CD4-positive, alpha-beta T cell treated with Interleukin-21 for 1 hour (primary cell): ENCODE measurements around the gene SPEM2.
A peak's percentile ranks its signal among the peaks of the same experiment; 100 is the strongest.

ENCODE experiments used
- DNase-seq: peaks from one replicate; pipeline ENCODE4 v3.0.0-alpha.2; 2020

Gene SPEM2

GRCh38 chr17:7403977-7404736 lies 21.3 kb upstream of the SPEM2 start, which contains the start of gene TMEM256:
TMEM256 (minus strand) TSS chr17:7404097; CDS start chr17:7404084, 13 bp downstream.
- DNase-seq = peak; percentile 98

GRCh38 chr17:7404737-7405349 lies 20.6 kb upstream of the SPEM2 start:
- DNase-seq = peak; percentile 82

GRCh38 chr17:7405350-7406234 lies 19.8 kb upstream of the SPEM2 start:
- no peak for DNase-seq

GRCh38 chr17:7406235-7406825 lies 19.1 kb upstream of the SPEM2 start:
- DNase-seq = no peak

DNA sequence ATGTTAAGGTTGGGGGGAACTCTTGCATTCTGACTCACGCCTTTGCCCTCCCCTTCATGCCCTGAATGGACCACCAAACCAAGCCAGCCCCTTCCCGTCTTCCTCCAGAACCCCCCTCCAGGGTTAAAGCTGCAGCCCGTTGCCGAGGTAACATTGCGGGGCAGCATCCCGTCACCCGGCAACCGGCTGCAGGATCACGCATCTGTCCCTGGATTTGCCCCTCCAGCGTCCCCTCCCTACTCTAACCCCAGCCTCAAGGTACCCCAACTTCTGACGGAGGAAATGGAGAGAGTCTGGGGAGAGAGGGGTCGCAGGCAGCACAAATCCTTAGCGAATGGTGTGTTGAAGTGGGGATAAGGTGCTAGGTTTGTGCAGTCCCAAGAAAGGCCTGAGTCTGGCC lies 18.3 kb upstream of the SPEM2 start:
- DNase-seq = no peak

DNA sequence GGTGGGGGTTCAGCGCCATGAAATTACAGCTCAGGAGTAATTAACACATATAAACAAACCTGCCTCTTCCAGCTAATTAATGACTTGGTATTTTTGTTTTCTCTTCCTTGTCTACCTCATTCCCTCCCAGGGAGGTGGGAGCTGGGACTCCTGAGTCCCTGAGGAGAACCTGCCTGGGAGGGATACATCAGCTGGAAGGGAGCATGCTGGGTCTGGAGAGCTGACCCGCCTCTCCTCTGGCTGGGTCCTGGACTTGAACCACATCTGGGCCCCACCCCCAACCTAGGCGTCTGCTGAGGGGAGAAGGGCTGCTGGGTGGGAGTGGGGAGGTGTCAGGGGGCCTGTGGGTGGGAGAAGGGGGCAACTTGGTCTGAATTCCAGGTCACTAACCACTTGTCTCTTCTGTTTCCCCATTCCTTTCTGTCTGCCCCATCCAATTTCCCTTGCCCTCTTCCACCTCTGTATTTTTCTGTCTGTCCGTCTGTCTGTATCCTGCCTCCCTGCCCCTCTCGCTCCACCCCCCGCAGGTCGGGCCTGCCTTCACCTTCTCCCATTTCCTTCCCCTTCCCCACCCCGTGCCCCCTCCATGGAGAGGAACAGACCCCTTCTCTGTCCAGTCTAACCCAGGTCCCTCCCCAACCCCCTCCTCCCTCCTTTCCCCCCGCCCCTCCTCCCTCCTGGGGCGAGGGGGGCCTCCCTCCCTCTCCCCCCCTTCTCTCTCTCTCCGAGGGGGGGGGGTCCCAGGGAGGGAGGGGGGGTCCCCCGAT lies 17.7 kb upstream of the SPEM2 start, which contains the start of gene NLGN2:
TSS of gene NLGN2 (plus strand) at position 361 of the 767 bp plus-strand sequence. CDS start 411 bp downstream, outside the sequence.
- DNase-seq = no peak

GRCh38 chr17:7408252-7408727 lies 17.1 kb upstream of the SPEM2 start:
- peak; percentile 49 for DNase-seq

DNA sequence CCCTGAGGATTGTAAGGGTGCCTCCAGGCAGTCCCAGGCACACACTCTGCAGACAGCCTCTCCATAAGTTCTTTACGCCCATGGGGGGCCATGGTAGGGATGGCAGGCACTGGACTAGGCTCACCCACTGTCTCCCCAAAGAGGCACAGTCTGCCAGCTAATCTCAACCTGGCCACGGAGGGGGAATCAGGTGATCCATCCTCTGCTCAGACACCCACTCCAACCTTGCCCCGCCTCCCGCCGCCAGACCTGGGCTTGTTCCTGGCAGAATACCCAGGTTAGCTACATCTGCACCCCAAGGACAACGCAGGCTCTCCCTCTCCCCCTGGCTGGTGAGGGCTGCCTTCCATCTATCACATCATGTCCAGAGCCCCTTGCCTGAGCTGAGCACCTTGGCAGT lies 16.6 kb upstream of the SPEM2 start:
- no peak for DNase-seq

GRCh38 chr17:7409716-7410115 lies 15.7 kb upstream of the SPEM2 start:
- DNase-seq = no peak

GRCh38 chr17:7410634-7411426 lies 14.6 kb upstream of the SPEM2 start:
- DNase-seq = no peak

DNA sequence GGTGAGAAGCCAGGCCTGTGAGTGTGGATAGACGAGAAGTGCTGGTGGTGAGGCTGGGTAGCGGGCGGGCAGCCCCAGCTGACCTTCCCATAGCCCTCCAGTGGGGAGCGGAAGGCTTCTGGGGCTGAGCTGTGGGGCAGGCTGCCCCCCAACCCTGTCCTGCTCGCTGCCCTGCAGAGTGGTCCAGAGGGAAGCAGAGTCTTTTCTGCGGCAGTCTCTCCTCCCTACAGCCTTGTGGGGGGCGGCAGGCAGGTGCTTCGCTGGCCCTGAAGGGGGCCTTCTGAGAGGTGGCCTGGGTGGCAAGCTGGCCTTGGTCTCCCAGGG lies 14.0 kb upstream of the SPEM2 start:
- no peak for DNase-seq

DNA sequence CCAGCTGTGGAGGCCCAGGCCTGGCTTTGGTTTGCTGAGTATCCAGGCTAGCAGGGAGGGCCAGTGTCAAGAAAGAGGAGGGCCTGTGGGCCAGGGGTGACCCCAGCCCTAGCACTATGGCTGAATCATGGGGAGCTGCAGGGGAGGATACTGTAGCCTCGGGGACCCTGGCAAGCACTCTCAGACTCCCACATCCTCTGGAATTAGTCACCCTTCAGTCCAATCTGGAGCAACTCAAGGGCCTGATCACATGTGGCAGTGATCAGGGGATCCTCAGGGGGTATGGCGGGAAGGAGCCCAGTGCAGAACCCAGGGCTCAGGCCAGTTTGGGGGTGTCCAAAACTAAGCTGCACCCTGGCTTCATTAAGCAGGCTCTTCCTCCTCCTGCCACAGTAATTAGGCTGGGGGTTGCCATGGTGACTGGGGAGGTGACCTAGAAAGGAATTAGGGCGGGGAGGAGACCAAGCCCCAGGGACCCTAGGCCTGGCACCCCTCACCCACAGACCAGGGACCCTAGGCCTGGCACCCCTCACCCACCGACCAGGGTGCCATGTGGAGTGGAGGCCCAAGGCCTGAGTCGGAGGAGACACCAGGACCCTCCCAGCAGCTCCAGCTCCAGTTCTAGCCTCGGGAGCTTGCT lies 11.9 kb upstream of the SPEM2 start:
- DNase-seq = no peak

DNA sequence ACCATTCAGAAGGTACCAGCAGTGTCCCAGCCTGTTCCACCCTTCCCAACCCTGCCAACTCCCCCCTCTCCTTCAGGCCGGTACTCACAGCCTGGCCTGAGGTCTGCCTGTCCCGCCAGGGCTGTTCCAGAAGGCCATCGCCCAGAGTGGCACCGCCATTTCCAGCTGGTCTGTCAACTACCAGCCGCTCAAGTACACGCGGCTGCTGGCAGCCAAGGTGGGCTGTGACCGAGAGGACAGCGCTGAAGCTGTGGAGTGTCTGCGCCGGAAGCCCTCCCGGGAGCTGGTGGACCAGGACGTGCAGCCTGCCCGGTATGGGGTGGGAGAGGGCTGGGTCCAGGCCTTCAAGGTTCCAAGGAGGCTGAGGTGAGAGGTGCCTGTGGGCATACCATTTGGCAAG lies 10.6 kb upstream of the SPEM2 start:
- DNase-seq = no peak

- DNase-seq = no peak
Observed at GRCh38 chr17:7415784-7416183, 9.6 kb upstream of the SPEM2 start.

DNA sequence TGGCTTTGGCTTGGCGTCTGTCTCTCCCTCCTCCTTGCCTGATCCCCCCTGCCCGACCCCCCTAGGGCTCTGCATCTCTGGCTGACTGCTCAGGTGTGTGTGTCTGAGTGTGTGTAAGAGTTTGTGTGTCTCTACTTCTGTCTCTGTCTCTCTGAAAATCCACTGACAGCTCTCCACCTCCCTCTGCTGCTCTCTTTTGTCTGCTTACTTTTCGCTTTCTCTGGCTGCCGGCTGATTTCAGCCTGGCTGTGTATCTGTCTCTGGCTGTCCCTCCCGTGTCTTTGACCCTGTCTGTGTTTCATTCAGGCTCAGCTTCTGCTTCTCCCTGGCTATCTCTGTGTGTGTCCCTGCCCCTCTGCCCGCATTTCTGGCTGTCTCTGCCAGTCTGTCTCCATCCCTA lies 9.1 kb upstream of the SPEM2 start:
- DNase-seq = no peak

- DNase-seq = no peak
Observed at GRCh38 chr17:7417056-7417655, 8.3 kb upstream of the SPEM2 start.

DNA sequence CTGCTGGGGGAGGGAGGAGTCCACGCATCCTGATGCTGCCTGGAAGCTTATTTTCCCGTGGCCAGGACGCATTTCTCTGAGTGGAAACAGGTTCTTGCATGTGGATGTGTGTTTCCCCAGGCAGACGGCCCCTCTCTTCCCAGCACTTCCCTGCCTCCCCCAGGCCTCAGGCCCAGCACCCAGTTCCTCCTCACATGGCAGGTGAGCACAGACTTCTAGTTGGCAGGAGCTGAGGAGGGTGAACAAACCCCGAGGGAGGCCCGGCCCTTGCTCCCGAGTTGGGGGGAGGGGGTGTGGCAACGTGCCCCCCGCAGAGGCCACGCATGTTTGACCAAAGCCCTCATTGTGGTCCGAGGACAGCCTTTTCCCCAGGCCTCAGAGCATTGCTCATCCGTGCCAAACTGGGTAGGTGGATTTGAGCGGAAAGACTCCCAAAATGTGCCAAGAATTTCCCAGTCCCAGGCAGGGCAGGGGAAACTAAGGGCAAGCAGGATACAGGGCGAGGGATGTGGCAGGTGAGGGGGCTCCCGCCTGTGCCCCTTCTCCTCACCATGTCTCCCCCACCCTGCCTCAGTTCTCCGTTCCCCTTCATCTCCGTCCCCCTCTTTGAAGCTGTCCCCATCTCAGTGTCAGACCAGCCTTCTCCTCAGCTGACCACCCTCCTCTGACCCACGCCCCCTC lies 6.8 kb upstream of the SPEM2 start:
- DNase-seq = no peak

DNA sequence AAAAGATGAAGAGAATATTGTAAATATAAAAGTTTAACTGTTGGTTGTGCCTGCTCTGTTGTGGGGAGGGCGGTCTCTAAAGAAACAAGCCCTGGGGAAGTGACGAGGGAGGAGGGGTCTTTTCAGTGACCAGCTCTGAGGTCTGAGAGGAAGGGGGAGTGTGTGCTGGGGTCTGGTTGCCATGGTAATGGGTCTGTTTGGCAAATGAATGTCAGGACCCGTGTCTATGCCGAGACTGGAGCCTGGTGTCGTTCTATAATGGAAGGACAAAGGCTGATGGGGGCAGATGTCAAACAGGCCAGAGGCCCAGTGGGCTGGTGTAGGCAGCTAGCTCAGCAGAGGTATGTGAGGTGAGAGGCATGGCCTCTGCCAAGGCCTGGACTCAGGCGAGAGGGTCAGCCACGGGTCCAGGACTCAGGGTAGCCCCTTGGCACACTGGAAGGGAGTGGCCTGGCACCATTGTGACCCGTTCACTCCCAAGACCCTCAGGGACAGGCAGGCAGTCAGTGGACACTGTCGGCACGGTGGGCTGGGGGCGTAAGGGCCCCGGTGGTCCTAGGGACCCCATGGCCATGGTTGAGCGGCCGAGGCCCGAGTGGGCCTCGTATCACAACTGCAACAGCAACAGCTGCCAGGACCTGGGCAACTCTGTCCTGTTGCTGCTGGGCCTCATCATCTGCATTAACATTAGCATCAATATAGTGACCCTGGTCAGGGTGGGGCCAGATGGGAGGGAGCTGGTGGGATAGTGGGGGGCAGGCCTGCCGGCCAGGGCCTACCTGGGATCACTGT lies 5.4 kb upstream of the SPEM2 start, which contains the start of gene SPEM1:
TSS of gene SPEM1 (plus strand) at position 506 of the 792 bp plus-strand sequence. CDS start at position 567, 61 bp downstream.
- DNase-seq = no peak

GRCh38 chr17:7421186-7421585 lies 4.2 kb upstream of the SPEM2 start:
- DNase-seq = no peak
